Ectodermal cell (in vitro differentiated cells): ENCODE results near the gene PLEKHB1.
A peak's percentile ranks its signal among the peaks of the same experiment; 100 is the strongest.

Source experiments
- H3K27ac ChIP-seq: 2 replicates; pipeline ENCODE4 v1.7.0; 2013; ENCODE audit warnings: mild to moderate bottlenecking, low read depth, low read length; ENCODE audit not compliant: insufficient read depth, poor library complexity, severe bottlenecking
- H3K27me3 ChIP-seq: 2 replicates; pipeline ENCODE4 v1.7.0; 2013; ENCODE audit warnings: mild to moderate bottlenecking, low read length; ENCODE audit not compliant: insufficient read depth, control insufficient read depth, poor library complexity, severe bottlenecking
- H3K36me3 ChIP-seq: one replicate; pipeline ENCODE4 v1.7.0; 2013; ENCODE audit warnings: low read length; ENCODE audit not compliant: control insufficient read depth, insufficient read depth
- H3K4me1 ChIP-seq: one replicate; pipeline ENCODE4 v1.7.0; 2013; ENCODE audit warnings: low read length; ENCODE audit not compliant: control insufficient read depth, insufficient read depth
- H3K4me3 ChIP-seq: 2 replicates; pipeline ENCODE4 v1.7.0; 2013; ENCODE audit warnings: low read depth, low read length, control low read depth; ENCODE audit not compliant: insufficient read depth
- H3K9me3 ChIP-seq: 2 replicates; pipeline ENCODE4 v1.7.0; 2013; ENCODE audit warnings: mild to moderate bottlenecking, low read length, moderate library complexity; ENCODE audit not compliant: control insufficient read depth
- WGBS, 2 experiments: methylation state at CpG; one replicate each; pipeline ENCODE4 v1.1.7; 2013; ENCODE audit warnings: missing lambda C conversion rate in 2 of 2; 5-methylcytosine and 5-hydroxymethylcytosine counted together

Gene PLEKHB1

GRCh38 chr11:73648121-73648520, 1.7 kb downstream of the PLEKHB1 start:
- H3K9me3 ChIP-seq = no peaks in the 10 kb centered on the region
- H3K27me3 ChIP-seq = no peaks in the 10 kb centered on the region
- H3K4me3 ChIP-seq = no peak overlapping the region
- 69 to 72% methylated on average over 9 of the region's 9 CpGs for WGBS, 2 experiments
- no peaks in the 10 kb centered on the region for H3K36me3 ChIP-seq
- H3K27ac ChIP-seq = no peak overlapping the region
- peaks cover 54% of the 10 kb centered on the region for H3K4me1 ChIP-seq

- H3K27ac ChIP-seq = no peak overlapping the region
- peaks cover 54% of the 10 kb centered on the region for H3K4me1 ChIP-seq
- H3K4me3 ChIP-seq = no peak overlapping the region
- WGBS, 2 experiments = 54 to 56% methylated on average over 8 of the region's 8 CpGs
- H3K27me3 ChIP-seq = no peaks in the 10 kb centered on the region
- H3K9me3 ChIP-seq = no peaks in the 10 kb centered on the region
- H3K36me3 ChIP-seq = no peaks in the 10 kb centered on the region
These were observed 2.2 kb downstream of the PLEKHB1 start for GRCh38 chr11:73648571-73649046.

- no peaks in the 10 kb centered on the region for H3K36me3 ChIP-seq
- WGBS, 2 experiments = 73 to 80% methylated on average over 9 of the region's 9 CpGs
- no peaks in the 10 kb centered on the region for H3K9me3 ChIP-seq
- H3K4me1 ChIP-seq = peaks cover 54% of the 10 kb centered on the region
- H3K27ac ChIP-seq = no peak overlapping the region
- H3K4me3 ChIP-seq = no peak overlapping the region
- no peaks in the 10 kb centered on the region for H3K27me3 ChIP-seq
These were observed 2.8 kb downstream of the PLEKHB1 start for GRCh38 chr11:73649206-73649605.

GRCh38 chr11:73650400-73650799, 4.0 kb downstream of the PLEKHB1 start:
- Histone ChIP-seq H3K4me3 (no peak overlapping the region), H3K4me1 (peaks cover 50% of the 10 kb centered on the region), H3K27me3 (no peaks in the 10 kb centered on the region), H3K9me3 (no peaks in the 10 kb centered on the region), H3K36me3 (no peaks in the 10 kb centered on the region), H3K27ac (no peak overlapping the region)
- WGBS, 2 experiments = 94 to 95% methylated on average over 14 of the region's 14 CpGs

GRCh38 chr11:73651252-73651651, 4.9 kb downstream of the PLEKHB1 start:
- H3K27me3 ChIP-seq = no peaks in the 10 kb centered on the region
- no peak overlapping the region for H3K4me3 ChIP-seq
- peaks cover 43% of the 10 kb centered on the region for H3K4me1 ChIP-seq
- WGBS, 2 experiments = 91% methylated on average over 5 of the region's 5 CpGs
- H3K36me3 ChIP-seq = no peaks in the 10 kb centered on the region
- H3K27ac ChIP-seq = no peak overlapping the region
- H3K9me3 ChIP-seq = no peaks in the 10 kb centered on the region

- WGBS, 2 experiments = 91 to 92% methylated on average over 9 of the region's 9 CpGs
- Histone ChIP-seq H3K36me3 (no peaks in the 10 kb centered on the region), H3K27me3 (no peaks in the 10 kb centered on the region), H3K4me1 (peaks cover 39% of the 10 kb centered on the region), H3K4me3 (no peak overlapping the region), H3K9me3 (no peaks in the 10 kb centered on the region), H3K27ac (no peak overlapping the region)
These were observed 5.3 kb downstream of the PLEKHB1 start for GRCh38 chr11:73651661-73652045.

- H3K27ac ChIP-seq = peak overlapping the region; percentile 22
- H3K4me1 ChIP-seq = peaks cover 34% of the 10 kb centered on the region
- H3K27me3 ChIP-seq = no peaks in the 10 kb centered on the region
- no peak overlapping the region for H3K4me3 ChIP-seq
- 30 to 32% methylated on average over 8 of the region's 8 CpGs for WGBS, 2 experiments
- no peaks in the 10 kb centered on the region for H3K9me3 ChIP-seq
- no peaks in the 10 kb centered on the region for H3K36me3 ChIP-seq
These were observed 5.8 kb downstream of the PLEKHB1 start for GRCh38 chr11:73652046-73652730.

GRCh38 chr11:73652856-73653559, 6.6 kb downstream of the PLEKHB1 start:
- Histone ChIP-seq H3K27ac (no peak overlapping the region), H3K4me1 (peaks cover 34% of the 10 kb centered on the region)
- WGBS, 2 experiments = 89 to 94% methylated on average over 6 of the region's 6 CpGs

GRCh38 chr11:73653996-73654395, 7.6 kb downstream of the PLEKHB1 start:
- 96 to 97% methylated on average over 5 of the region's 5 CpGs for WGBS, 2 experiments

More at GRCh38 chr11:73652856-73653559, 6.6 kb downstream of the PLEKHB1 start:
- H3K9me3 ChIP-seq = no peaks in the 10 kb centered on the region
- H3K4me3 ChIP-seq = no peak overlapping the region
- no peaks in the 10 kb centered on the region for H3K27me3 ChIP-seq
- no peaks in the 10 kb centered on the region for H3K36me3 ChIP-seq

GRCh38 chr11:73654482-73655021, 8.2 kb downstream of the PLEKHB1 start:
- H3K4me3 ChIP-seq = no peak overlapping the region
- H3K36me3 ChIP-seq = no peaks in the 10 kb centered on the region
- H3K4me1 ChIP-seq = peaks cover 20% of the 10 kb centered on the region
- whole genome bisulfite sequencing, 2 experiments = 92 to 94% methylated on average over 7 of the region's 7 CpGs
- no peaks in the 10 kb centered on the region for H3K9me3 ChIP-seq
- H3K27ac ChIP-seq = no peak overlapping the region
- H3K27me3 ChIP-seq = no peaks in the 10 kb centered on the region

More at GRCh38 chr11:73653996-73654395, 7.6 kb downstream of the PLEKHB1 start:
- H3K36me3 ChIP-seq = no peaks in the 10 kb centered on the region
- H3K27me3 ChIP-seq = no peaks in the 10 kb centered on the region
- no peak overlapping the region for H3K4me3 ChIP-seq
- H3K4me1 ChIP-seq = peaks cover 24% of the 10 kb centered on the region
- no peak overlapping the region for H3K27ac ChIP-seq
- H3K9me3 ChIP-seq = no peaks in the 10 kb centered on the region
